GM19035 (cell line): ENCODE data around the gene YY1.
"Not testable (repeated sequence)": the region's sequence is repeated elsewhere in the genome, so short reads cannot be mapped to it uniquely, and the experiment has no call there.

Source experiments
- ATAC-seq: cut with Tn5 transposase; IDR thresholded peaks from one replicate; pipeline ENCODE4 v1.9.1; 2021; ENCODE audit not compliant: unreplicated experiment

The YY1 gene

GRCh38 chr14:100238419-100239210 is at the start of gene YY1:
TSS of gene YY1 (plus strand) at chr14:100239144. CDS start at chr14:100239245, 101 bp downstream.
- ATAC-seq, result peak; percentile 76

- ATAC-seq, result no peak
Measured at GRCh38 chr14:100190126-100190525, 48.8 kb upstream of the YY1 start.

DNA sequence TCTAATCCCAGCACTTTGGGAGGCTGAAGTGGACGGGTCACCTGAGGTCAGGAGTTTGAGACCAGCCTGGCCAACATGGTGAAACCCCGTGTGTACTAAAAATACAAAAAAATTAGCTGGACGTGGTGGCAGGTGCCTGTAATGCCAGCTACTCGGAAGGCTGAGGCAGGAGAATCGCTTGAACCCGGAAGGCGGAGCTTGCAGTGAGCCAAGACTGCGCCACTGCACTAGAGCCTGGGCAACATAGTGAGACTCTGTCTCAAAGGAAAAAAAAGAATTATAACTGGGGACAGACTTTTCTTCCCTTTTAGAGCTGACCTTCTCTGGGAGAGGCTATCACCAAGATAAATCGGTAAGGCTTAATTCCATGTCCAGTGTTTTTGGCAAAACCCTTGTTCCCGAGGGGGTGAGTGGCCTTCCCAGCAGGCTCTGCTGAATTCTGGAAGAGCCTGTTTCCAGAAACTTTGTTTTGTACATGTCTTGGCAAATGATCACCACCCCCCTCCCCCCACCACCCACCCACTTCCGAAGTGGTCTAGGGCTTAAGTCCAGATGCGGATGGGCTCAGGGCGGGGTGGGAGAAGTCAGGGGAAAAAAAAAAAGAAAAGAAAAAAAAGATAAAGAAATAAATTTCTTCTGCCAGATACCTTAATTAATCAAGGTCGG is 47.2 kb upstream of the YY1 start:
- no peak for ATAC-seq

- no peak for ATAC-seq
Measured at GRCh38 chr14:100192250-100192671, 46.7 kb upstream of the YY1 start.

DNA sequence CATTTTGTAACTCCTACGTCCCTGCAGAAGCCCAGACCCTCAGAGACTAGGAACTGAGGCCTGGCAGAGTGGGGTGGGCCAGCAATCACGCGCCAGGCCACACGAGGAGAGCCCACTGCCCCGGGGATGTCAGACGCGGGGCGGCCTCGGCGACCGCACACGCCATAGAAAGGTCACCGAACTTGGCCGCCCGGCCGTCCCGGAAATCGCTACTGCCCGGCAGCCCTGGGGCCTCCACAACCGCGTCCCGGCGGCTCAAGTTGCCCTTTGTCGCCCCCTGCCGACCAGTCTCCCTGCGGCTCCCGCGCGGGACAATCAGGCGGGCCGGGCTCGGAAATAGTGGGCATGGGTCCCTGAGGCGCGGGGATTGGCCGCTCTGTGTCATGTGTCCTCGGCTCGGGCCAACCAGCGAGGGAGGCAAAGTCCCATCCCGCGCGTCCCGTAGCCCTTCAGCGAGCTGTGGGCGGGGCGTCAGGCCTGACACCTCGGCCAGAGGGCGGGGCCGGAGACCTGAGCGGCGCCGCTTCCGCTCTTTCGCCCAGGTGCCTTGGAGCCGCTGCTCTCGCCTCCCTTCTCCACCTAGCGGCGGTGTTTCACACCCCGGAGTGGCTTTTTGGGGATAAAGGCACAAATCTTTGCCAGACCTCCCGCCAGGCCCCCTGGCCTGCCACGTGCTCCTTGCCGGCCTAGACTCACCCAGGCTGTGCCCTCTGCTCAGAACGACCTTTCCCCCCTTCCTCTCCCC is 46.1 kb upstream of the YY1 start:
- peak; percentile 99 for ATAC-seq

- ATAC-seq, result no peak
Measured at GRCh38 chr14:100193417-100194357, 45.3 kb upstream of the YY1 start.

- no peak for ATAC-seq
Measured at GRCh38 chr14:100199240-100199860, 39.6 kb upstream of the YY1 start.

- no peak for ATAC-seq
Measured at GRCh38 chr14:100200311-100200710, 38.6 kb upstream of the YY1 start.

DNA sequence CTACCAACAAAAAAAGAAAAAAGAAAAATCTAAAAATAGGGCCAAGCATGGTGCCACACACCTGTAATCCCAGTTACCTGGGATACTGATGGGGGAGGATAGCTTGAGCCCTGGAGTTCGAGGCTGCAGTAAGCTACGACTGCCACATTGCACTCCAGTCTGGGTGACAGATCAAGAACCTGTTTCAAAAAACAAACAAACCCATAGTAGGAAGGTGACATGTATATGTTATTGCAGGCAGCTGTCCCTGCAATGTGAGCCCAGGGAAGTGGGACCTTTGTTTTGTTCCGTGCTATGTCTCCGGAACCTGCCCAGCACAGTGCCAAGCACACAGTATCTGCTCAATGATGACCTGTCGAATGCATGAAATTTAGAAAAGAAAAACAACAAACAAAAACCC is 37.2 kb upstream of the YY1 start:
- ATAC-seq, result no peak

DNA sequence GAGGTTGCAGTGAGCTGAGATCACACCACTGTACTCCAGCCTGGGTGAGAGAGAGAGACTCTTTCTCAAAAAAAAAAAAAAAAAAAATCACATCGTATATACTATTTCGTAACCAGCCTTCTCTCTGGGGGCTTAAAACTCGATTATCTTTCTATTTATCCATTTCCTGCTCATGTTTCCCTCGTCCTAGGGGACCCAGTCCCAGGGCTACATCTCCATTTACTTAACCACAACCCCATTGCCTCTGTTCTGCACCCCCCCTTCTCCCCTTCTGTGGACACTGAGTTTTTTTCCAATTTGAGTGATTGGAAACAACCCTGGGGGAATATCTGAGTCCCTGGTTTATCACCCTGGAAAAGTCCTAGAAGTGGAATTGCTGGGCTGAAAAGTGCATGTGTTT is 36.2 kb upstream of the YY1 start:
- no peak for ATAC-seq

DNA sequence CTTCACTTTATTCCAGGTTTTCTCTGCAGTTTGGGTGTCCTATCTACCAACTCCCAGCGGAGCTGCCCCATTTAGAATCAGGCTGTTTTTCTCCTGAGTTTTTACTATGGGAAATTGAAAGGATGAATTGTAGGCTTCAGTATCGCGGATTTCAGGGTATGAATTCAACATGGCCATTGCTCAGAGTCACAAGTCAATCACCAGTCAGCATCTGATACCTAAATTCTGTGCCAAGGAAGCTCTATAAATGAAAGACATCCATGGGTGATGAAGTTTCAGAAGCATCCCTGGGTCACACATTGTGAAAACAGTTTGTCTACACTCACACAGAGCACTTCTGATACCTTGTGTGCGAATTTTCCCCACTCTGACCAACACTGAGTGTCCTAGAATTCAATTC is 35.8 kb upstream of the YY1 start:
- ATAC-seq, result no peak

GRCh38 chr14:100203962-100204834 is 34.7 kb upstream of the YY1 start:
- ATAC-seq, result no peak

- not testable (repeated sequence) for ATAC-seq
Measured at GRCh38 chr14:100204835-100205167, 34.1 kb upstream of the YY1 start.

- ATAC-seq, result not testable (repeated sequence)
Measured at GRCh38 chr14:100207588-100207987, 31.4 kb upstream of the YY1 start.

DNA sequence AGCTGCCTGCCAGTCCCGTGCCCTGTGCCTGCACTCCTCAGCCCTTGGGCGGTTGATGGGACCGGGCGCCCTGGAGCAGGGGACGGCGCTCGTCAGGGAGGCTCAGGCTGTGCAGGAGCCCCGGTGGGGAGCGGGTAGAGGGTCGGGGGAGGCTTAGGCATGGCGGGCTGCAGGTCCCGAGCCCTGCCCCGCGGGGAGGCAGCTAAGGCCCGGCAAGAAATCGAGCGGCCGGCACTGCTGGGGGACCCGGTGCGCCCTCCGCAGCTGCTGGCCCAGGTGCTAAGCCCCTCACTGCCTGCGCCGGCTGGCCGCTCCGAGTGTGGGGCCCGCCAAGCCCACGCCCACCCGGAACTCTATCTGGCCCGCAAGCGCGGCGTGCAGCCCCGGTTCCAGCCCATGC is 30.8 kb upstream of the YY1 start:
- ATAC-seq, result not testable (repeated sequence)

DNA sequence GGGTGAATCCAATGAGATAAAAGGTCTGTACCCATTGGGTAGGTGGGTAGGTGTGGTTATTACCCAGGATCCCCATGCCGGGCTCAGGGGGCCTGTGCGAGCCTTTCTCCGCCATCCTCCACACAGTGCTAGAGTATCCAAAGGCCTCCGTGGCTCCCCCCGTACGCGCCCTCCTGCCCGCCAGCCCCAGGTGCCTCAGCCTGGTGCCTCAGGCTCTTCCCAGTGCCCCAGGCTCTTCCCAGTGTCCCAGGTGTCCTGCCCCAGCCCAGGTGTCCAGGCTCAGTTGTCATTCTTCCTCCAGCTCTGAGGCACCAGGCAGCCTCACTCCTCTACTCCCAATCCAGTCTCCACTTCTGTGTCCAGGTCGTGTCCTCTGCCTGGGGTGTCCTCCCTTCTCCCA is 27.6 kb upstream of the YY1 start:
- ATAC-seq, result no peak

DNA sequence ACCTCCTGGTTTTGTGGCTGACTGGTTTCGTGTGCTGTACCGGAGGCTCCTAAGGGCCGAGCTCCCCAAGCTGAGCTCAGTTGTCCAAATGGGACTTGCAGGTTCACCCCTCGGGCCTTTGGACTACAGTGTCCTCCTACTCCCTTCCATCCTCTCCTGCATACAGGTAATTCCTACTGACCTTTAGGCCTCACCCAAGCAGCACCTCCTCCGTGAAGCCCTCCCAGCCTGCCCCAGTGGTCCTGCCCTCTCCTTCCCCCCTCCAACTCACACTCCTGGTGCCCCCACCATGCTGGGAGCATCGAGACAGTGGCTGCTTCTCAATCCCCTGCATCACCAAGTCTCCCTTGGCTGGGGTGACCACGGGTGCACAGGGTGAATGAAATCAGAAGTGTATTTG is 27.1 kb upstream of the YY1 start:
- no peak for ATAC-seq

GRCh38 chr14:100212476-100213333 is 26.2 kb upstream of the YY1 start:
- ATAC-seq, result no peak

DNA sequence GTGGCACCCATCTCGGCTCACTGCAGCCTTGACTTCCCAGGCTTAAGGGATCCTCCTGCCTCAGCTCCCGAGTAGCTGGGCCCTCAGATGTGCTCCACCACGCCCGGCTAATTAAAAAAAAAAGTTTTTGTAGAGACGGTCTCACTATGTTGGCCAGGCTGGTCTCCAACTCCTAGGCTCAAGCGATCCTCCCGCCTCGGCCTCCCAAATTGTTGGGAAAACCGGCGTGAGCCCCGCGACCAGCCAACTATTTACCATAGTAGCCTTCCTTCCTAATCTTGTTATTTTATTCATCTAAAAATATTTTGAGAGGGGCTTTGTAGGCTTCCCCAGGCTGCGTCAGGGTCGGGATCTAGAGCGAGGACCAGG is 25.4 kb upstream of the YY1 start:
- no peak for ATAC-seq
